Prostate gland (tissue), 2 donors: ENCODE data around the gene PEAK1.
"Not testable (repeated sequence)": the region's sequence is repeated elsewhere in the genome, so short reads cannot be mapped to it uniquely, and the experiment has no call there.

Experiments
- CTCF ChIP-seq, 4 experiments: fragments of 200-600 bp in 2 of 4; fragments of 450-650 bp in 2 of 4; sonication (generic) in 2 of 4; IDR thresholded peaks; 1 replicate in 3 of 4; 2 replicates in 1 of 4; pipeline ENCODE4 v1.5.1; 2016 to 2019; ENCODE audit warnings: antibody characterized with exemption in 4 of 4, mild to moderate bottlenecking in 2 of 4, moderate library complexity in 2 of 4
- POLR2A ChIP-seq: fragments of 450-650 bp; IDR thresholded peaks from one replicate; pipeline ENCODE4 v1.6.1; 2016; ENCODE audit warnings: antibody characterized with exemption, mild to moderate bottlenecking

- not testable (repeated sequence) for TF ChIP-seq CTCF (IDR thresholded peaks at IDR 0.05); POLR2A
Observed at GRCh38 chr15:77184352-77184751, 235.6 kb downstream of the PEAK1 start.
